DND-41 (cell line): Measurements from ENCODE around the gene ABCA7.

Experiments used
- CTCF ChIP-seq: IDR thresholded peaks from 2 replicates; pipeline ENCODE4 v1.5.1; 2012; ENCODE audit warnings: borderline replicate concordance, low read length, moderate library complexity, mild to moderate bottlenecking; ENCODE audit not compliant: poor library complexity, severe bottlenecking; ENCODE audit errors: extremely low read depth
- EZH2 ChIP-seq: IDR thresholded peaks from 3 replicates; pipeline ENCODE4 v1.6.1; 2012; ENCODE audit warnings: borderline replicate concordance, low read depth, mild to moderate bottlenecking, moderate library complexity, low read length, inconsistent platforms; ENCODE audit not compliant: severe bottlenecking

GRCh38 chr19:1017906-1018305 lies 22.0 kb upstream of the ABCA7 start:
- TF ChIP-seq CTCF (no peak), EZH2 (no peak)
